Loucy (cell line): ENCODE measurements around the gene RMND5B.

Source experiments
- CTCF ChIP-seq: fragments of 200-600 bp; sonication (generic); conservative IDR thresholded peaks from 2 replicates; pipeline ENCODE4 v1.5.1; 2014; ENCODE audit warnings: mild to moderate bottlenecking, antibody characterized with exemption, low read length
- EZH2phosphoT487 ChIP-seq: fragments of 200-600 bp; IDR thresholded peaks from 2 replicates; pipeline ENCODE4 v1.6.1; 2018; ENCODE audit warnings: antibody characterized with exemption, mild to moderate bottlenecking, moderate library complexity, borderline replicate concordance

GRCh38 chr5:178093134-178093533, 37.7 kb upstream of the RMND5B start:
- TF ChIP-seq CTCF (no peak), EZH2phosphoT487 (no peak)
